ENCODE results near the gene CLCN2.

Gene CLCN2

GRCh38 chr3:184359610-184360009 is 1.8 kb downstream of the CLCN2 start:
- H3K36me3 Mint-ChIP-seq, result peaks cover 14 to 20% of the 10 kb centered on the region in 2 donors
- ATAC-seq (replicated peaks) (no peak), DNase-seq (no peak)
- no peak overlapping the region for H3K4me3 Mint-ChIP-seq
- no peaks in the 10 kb centered on the region for H3K9me3 Mint-ChIP-seq
- peaks cover 9 to 18% of the 10 kb centered on the region in 2 donors for H3K4me1 Mint-ChIP-seq
- no peak overlapping the region for H3K27ac Mint-ChIP-seq
- H3K27me3 Mint-ChIP-seq, result peaks cover 5 to 7% of the 10 kb centered on the region in 2 donors

DNA sequence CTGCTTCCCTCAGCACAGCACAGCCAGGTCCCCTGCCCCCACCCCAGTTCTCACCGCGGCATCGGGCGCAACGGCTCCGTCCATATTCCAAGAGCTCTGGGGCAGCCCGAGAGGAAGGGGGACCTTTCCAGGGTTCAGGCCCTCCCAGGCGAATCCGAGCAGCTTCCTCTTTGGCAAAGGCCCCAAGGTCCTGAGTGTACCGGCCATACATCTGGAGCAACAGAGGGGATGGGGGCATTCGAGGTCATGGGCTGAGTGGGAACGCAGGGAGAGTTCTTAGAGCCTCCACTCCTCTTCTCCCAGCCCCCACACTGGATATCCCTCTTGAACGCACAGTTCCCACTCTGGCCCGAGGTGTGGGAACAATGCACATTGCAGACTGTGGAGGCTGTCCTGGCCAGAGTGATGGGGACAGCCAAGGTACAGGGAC is 2.5 kb downstream of the CLCN2 start:
- H3K9me3 Mint-ChIP-seq, result no peaks in the 10 kb centered on the region
- DNase-seq (no peak), ATAC-seq (replicated peaks) (no peak)
- peaks cover 5 to 7% of the 10 kb centered on the region in 2 donors for H3K27me3 Mint-ChIP-seq
- H3K4me1 Mint-ChIP-seq, result peaks cover 8 to 12% of the 10 kb centered on the region in 2 donors
- H3K27ac Mint-ChIP-seq, result no peak overlapping the region
- H3K36me3 Mint-ChIP-seq, result peaks cover 11 to 17% of the 10 kb centered on the region in 2 donors
- no peak overlapping the region for H3K4me3 Mint-ChIP-seq

- no peak overlapping the region for H3K27ac Mint-ChIP-seq
- no peak for ATAC-seq (replicated peaks)
- H3K4me1 Mint-ChIP-seq, result peaks cover 7 to 12% of the 10 kb centered on the region in 2 donors
- H3K36me3 Mint-ChIP-seq, result peaks cover 13 to 17% of the 10 kb centered on the region in 2 donors
- H3K9me3 Mint-ChIP-seq, result no peaks in the 10 kb centered on the region
- peaks cover 5 to 7% of the 10 kb centered on the region in 2 donors for H3K27me3 Mint-ChIP-seq
- DNase-seq, result no peak
- no peak overlapping the region for H3K4me3 Mint-ChIP-seq
Observed at GRCh38 chr3:184358124-184358767, 3.2 kb downstream of the CLCN2 start.

- no peak overlapping the region for H3K27ac Mint-ChIP-seq
- peaks cover 15 to 19% of the 10 kb centered on the region in 2 donors for H3K36me3 Mint-ChIP-seq
- no peak for DNase-seq
- H3K4me1 Mint-ChIP-seq, result peaks cover 5 to 12% of the 10 kb centered on the region in 2 donors
- H3K27me3 Mint-ChIP-seq, result peaks cover 5 to 7% of the 10 kb centered on the region in 2 donors
- ATAC-seq (replicated peaks), result no peak
- no peaks in the 10 kb centered on the region for H3K9me3 Mint-ChIP-seq
- no peak overlapping the region for H3K4me3 Mint-ChIP-seq
Observed at GRCh38 chr3:184357248-184358123, 3.9 kb downstream of the CLCN2 start.

DNA sequence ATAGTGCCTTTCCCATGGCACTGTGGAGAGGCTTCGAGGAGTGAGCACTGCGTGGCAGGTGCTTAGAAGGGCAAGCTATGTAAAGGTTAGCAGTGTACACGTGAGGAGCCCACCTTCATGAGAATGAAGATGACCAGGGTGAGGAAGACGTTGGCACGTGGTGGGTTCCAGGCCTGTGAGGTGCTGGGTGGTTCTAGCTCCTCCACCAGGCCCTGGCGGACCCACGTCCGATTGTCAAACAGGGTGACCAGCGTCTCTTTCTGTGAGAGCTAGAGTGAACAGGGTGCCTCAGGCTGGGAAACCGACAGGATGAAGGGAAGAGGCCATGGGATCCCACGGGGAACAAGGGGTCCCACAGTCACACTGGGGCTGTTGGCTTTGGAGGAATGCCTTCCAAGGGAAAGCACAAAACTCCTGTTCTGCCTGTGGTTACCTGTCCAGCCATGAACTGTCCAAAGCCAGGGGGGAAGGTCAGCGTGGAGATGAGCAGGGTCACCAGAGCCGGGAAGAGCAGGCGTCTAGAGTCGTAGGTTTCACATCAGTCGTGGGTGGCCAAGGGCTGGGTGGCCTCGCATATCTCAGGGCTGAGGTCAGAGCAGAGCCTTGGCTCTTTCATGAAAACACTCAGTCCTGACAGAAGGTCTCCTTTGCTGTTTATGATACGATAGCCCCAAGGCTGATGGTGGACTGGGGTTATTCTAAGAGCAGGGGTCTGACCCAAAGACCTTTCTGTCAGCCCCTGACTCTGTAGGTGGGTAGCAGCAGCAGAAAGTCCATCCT is 6.0 kb downstream of the CLCN2 start:
- peaks cover 5 to 6% of the 10 kb centered on the region in 2 donors for H3K27me3 Mint-ChIP-seq
- H3K4me1 Mint-ChIP-seq, result peaks cover 0 to 5% of the 10 kb centered on the region in 2 donors
- H3K36me3 Mint-ChIP-seq, result peaks cover 22 to 33% of the 10 kb centered on the region in 2 donors
- peak overlapping the region; percentile 47 for H3K27ac Mint-ChIP-seq
- H3K4me3 Mint-ChIP-seq, result no peak overlapping the region
- no peaks in the 10 kb centered on the region for H3K9me3 Mint-ChIP-seq
- ATAC-seq (replicated peaks), result no peak
- no peak for DNase-seq

GRCh38 chr3:184354754-184355153 is 6.7 kb downstream of the CLCN2 start:
- Mint-ChIP-seq H3K27ac (no peak overlapping the region), H3K4me3 (no peak overlapping the region), H3K36me3 (peaks cover 22 to 33% of the 10 kb centered on the region in 2 donors), H3K9me3 (no peaks in the 10 kb centered on the region), H3K4me1 (no peaks in the 10 kb centered on the region), H3K27me3 (peaks cover 0 to under 1% of the 10 kb centered on the region in 2 donors)
- DNase-seq (no peak), ATAC-seq (replicated peaks) (peak in 1 of 2 donors; percentile 20)

- Mint-ChIP-seq H3K9me3 (no peaks in the 10 kb centered on the region), H3K4me3 (no peak overlapping the region), H3K27me3 (no peaks in the 10 kb centered on the region), H3K4me1 (no peaks in the 10 kb centered on the region), H3K36me3 (peaks cover 22 to 33% of the 10 kb centered on the region in 2 donors), H3K27ac (no peak overlapping the region)
- no peak for DNase-seq
- ATAC-seq (replicated peaks), result peak; percentile 79 to 84
Observed at GRCh38 chr3:184354121-184354728, 7.2 kb downstream of the CLCN2 start.

GRCh38 chr3:184353546-184353941 is 7.9 kb downstream of the CLCN2 start:
- Mint-ChIP-seq H3K9me3 (no peaks in the 10 kb centered on the region), H3K36me3 (peaks cover 23 to 33% of the 10 kb centered on the region in 2 donors), H3K27ac (no peak overlapping the region)

DNA sequence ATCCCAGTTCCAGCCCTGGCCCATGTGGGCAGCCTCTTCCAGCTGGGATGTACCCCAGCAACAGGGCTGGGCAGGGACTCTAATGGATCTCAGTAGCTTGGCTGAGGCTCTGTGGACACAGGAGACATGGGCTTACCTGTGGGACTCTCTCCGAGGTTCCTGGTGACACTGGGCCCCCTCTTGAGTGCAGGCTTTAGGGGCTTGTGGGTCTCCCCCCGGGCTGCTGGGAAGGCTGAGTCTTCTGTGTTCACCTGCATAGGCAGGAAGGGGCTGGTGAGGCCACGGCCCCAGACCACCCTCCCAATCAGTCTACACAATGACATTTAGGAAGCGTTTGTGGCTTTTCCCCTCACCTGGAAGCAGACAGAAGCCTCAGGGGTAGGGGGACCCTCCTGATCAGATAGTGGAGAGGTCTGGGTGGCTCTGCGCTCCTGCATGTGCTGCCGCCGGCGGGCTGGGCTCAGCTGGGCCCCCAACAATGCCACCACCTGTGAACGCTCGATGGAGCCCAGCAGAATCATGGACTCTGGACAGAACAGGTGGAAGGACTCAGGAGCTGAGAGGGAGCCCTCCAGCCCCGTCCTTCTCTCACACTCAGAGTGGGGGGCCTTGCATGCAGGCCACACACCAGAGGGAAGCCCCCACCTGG is 8.4 kb downstream of the CLCN2 start:
- DNase-seq, result no peak
- no peaks in the 10 kb centered on the region for H3K4me1 Mint-ChIP-seq
- no peak overlapping the region for H3K27ac Mint-ChIP-seq
- H3K36me3 Mint-ChIP-seq, result peaks cover 20 to 30% of the 10 kb centered on the region in 2 donors
- H3K9me3 Mint-ChIP-seq, result no peaks in the 10 kb centered on the region
- H3K4me3 Mint-ChIP-seq, result no peak overlapping the region
- no peak for ATAC-seq (replicated peaks)
- no peaks in the 10 kb centered on the region for H3K27me3 Mint-ChIP-seq

More at GRCh38 chr3:184353546-184353941, 7.9 kb downstream of the CLCN2 start:
- H3K4me1 Mint-ChIP-seq, result no peaks in the 10 kb centered on the region
- no peaks in the 10 kb centered on the region for H3K27me3 Mint-ChIP-seq
- ATAC-seq (replicated peaks), result no peak
- DNase-seq, result no peak
- H3K4me3 Mint-ChIP-seq, result no peak overlapping the region

GRCh38 chr3:184352149-184352785 is 9.1 kb downstream of the CLCN2 start:
- no peak overlapping the region for H3K4me3 Mint-ChIP-seq
- DNase-seq, result no peak
- peaks cover 20 to 29% of the 10 kb centered on the region in 2 donors for H3K36me3 Mint-ChIP-seq
- H3K9me3 Mint-ChIP-seq, result no peaks in the 10 kb centered on the region
- no peaks in the 10 kb centered on the region for H3K27me3 Mint-ChIP-seq
- H3K4me1 Mint-ChIP-seq, result no peaks in the 10 kb centered on the region
- no peak for ATAC-seq (replicated peaks)
- no peak overlapping the region for H3K27ac Mint-ChIP-seq

DNA sequence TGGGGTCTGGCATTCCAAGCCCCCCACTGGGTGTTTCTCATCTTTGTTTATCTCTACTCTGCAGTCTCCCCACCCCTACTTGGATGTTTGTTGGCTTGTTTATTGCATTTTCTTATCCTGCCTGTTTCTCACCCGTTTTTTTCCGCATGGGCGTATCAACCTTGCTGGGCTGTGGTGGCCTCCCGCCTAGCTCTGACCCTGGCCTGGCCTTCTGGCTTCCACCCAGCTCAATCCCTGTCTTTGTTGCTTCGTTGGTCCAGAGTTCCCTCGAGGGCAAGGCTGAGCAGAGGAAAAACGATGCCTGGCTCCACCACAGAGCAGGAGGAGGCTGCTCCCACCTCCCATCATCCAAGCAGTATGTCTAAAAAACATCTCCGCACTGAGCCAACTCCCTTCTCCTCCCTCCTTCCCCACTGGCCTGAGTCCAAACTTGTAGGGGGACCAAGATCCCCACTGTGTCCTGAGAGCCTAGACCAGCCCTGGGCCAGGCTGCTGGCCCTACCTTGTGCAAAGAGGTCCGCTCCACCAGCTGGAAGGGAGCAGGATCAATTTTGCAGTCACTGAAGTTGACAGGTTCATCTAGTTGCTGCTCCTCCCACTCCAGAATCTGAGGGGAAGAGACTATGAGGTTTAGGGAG is 9.8 kb downstream of the CLCN2 start:
- Mint-ChIP-seq H3K4me1 (no peaks in the 10 kb centered on the region), H3K27me3 (no peaks in the 10 kb centered on the region), H3K4me3 (no peak overlapping the region), H3K36me3 (peaks cover 16 to 30% of the 10 kb centered on the region in 2 donors), H3K27ac (no peak overlapping the region), H3K9me3 (no peaks in the 10 kb centered on the region)
- no peak for ATAC-seq (replicated peaks)
- DNase-seq, result no peak

DNA sequence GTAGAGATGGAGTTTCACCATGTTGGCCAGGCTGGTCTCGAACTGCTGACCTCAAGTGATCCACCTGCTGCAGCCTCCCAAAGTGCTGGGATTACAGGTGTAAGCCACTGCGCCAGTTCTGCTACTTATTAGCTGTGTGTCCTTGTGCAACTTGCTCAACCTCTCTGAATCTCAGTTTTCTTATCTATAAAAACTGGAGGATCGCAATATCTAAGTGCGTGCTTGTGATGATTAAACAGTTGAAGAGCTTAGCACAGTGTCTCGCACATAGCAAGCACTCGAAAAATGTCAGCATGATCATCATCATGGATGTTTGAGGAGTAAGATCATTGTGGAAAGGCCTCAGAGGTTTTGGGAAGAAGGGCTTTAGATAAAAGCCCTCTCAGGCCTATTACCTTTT is 10.8 kb downstream of the CLCN2 start:
- H3K36me3 Mint-ChIP-seq, result peaks cover 17 to 32% of the 10 kb centered on the region in 2 donors
- H3K27ac Mint-ChIP-seq, result no peak overlapping the region
- DNase-seq (no peak), ATAC-seq (replicated peaks) (no peak)
- no peak overlapping the region for H3K4me3 Mint-ChIP-seq
- no peaks in the 10 kb centered on the region for H3K27me3 Mint-ChIP-seq
- H3K9me3 Mint-ChIP-seq, result no peaks in the 10 kb centered on the region
- peaks cover 0 to 1% of the 10 kb centered on the region in 2 donors for H3K4me1 Mint-ChIP-seq
